GM12875 (cell line): Measurements from ENCODE around the gene CMTM2.

ENCODE experiments used
- H3K4me3 ChIP-seq: one replicate; pipeline ENCODE4 v1.5.1; 2011; ENCODE audit warnings: low read depth, low read length, control low read depth
- TF ChIP-seq, protein P1 (sequence below): IDR thresholded peaks from 2 replicates; pipeline ENCODE4 v1.5.1; 2011; ENCODE audit warnings: low read depth, mild to moderate bottlenecking, control low read depth, inconsistent platforms, low read length, moderate library complexity, borderline replicate concordance; ENCODE audit not compliant: insufficient read depth

CMTM2 gene

DNA sequence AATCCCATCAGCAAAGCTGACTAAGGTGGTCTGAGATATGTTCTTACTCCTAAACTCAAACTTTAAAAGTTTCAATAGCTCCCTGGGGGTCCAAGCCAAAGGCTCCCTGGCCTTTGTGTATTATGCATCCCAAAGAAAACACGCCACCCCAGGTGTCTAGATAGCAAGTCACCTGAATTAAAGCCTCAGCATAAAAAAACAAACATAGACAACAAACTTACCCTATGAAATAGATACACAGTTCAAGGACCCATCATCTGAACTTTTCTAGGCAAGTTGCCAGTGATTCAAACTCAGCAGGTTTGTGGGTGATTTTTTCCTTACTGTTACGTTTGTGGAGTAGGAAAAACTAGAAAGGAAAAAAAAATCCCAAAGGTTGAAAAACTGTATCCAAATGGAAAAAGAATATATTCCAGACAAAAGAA lies 37.8 kb downstream of the CMTM2 start:
- no peak overlapping the region for H3K4me3 ChIP-seq
- TF ChIP-seq, protein P1, sequence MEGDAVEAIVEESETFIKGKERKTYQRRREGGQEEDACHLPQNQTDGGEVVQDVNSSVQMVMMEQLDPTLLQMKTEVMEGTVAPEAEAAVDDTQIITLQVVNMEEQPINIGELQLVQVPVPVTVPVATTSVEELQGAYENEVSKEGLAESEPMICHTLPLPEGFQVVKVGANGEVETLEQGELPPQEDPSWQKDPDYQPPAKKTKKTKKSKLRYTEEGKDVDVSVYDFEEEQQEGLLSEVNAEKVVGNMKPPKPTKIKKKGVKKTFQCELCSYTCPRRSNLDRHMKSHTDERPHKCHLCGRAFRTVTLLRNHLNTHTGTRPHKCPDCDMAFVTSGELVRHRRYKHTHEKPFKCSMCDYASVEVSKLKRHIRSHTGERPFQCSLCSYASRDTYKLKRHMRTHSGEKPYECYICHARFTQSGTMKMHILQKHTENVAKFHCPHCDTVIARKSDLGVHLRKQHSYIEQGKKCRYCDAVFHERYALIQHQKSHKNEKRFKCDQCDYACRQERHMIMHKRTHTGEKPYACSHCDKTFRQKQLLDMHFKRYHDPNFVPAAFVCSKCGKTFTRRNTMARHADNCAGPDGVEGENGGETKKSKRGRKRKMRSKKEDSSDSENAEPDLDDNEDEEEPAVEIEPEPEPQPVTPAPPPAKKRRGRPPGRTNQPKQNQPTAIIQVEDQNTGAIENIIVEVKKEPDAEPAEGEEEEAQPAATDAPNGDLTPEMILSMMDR, result no peak

DNA sequence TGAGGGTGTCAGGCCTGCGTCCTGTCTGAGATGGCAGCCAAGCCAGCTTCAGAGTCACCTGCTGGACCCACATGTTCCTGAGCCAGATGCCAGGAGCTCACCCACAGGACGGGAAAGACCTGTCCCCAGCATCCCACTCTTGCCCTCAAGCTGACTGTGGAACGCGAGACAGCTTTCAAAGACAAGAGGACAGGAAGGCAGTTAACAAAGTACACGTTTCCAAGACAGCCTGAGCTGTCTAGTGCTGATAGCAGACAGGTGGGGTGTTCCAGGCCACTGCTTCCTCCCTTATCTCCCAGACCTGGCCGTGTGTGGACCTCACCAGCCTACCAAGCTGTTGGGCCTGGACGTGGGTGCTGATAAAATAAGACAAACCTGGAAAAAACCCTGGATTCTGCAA lies 38.5 kb downstream of the CMTM2 start:
- TF ChIP-seq, protein P1, result no peak
- H3K4me3 ChIP-seq, result no peak overlapping the region

DNA sequence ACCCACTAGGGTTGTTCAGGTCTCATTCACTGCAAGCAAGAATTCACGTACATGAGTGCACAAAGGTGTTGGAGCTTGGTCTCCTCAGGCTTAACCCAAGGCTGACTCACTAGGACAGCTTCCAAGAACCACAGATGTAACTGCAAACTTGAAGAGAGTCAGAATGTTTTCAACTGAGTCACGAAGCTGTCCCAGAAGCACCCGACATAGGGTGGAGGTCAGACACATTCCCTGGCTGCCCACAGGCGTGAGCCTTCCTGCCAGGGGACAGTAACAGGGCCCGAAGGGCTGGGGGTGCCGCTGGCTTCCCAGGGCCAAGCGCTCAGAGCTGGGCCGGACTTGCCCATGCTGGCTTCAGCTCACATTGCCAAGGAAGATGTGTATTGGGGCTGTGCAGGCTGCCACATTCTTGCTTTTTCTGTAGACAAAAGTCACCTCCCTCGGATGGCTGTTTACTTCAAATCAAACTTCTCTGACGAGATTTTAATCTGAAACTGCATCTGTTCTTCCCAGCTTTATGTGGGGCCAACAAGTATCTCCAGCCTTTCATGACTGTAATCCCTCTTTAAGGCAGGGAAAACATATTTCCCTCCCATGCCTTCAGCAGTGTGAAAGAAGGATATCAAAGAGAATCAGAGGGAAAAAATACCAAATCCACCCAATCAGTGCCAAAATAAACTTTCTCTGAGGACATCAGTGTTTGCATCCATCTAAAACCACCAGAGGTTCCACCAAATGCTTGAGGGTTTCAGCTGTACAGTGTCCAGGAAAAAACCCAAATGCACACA lies 39.5 kb downstream of the CMTM2 start:
- no peak overlapping the region for H3K4me3 ChIP-seq
- TF ChIP-seq, protein P1, result no peak

DNA sequence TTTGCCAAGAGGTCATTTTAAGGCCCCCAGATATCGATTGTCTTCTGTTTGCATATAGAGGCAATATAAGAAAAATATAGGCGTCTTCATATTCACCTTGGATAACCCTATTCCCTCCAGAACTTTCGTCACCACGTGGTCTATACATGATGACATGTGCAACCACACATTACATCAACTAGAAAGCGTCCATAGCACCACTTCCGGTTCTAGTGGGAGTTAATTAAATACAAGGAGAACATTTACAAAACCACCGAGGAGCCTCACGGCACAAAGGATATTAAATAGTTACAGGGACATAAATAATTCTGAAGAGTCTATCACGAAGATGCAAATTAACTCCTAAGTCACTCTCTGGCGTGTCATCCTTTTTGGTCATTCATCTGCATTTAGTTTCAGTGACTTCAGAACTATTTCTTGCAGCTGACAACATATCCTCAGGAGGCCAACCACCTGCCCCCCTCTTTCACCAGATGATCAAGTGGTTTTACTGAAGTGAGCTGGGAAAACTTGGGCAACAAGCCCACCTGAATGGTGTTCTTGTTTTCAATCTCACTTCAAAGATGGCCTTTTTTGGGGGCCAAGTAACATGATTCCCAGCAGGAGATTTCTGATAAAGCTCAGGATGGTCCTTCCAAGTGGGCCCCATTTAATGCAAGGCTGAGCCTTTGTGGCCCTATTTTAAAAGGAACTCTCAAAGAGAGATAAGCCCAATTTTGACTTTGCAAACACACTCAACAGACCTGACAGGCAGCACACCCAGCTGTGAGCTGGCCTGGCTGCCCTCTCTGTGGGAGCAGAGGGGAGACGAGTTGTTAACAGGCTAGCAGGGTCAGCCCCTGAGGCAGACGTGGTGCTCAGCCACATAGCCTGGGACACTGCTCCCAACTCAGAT lies 40.5 kb downstream of the CMTM2 start:
- no peak overlapping the region for H3K4me3 ChIP-seq
- TF ChIP-seq, protein P1, result no peak

DNA sequence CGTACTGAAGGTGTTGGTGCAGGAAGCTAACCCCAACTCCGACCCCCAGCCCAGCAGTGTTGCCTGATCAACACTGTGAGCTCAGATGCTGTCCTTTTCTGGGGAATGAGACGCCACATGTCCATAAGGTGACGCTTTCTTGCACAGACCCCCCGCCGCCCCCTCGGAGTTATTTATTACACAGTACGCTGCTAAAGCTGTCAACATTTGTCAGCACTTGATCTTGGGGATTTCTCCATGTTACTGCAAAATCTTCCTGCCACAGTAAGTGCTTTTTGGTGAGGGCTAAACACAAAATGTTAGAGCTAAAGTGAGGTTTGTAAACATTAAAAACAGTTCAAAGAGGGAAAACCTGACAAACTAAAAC lies 41.1 kb downstream of the CMTM2 start:
- TF ChIP-seq, protein P1, result no peak
- no peak overlapping the region for H3K4me3 ChIP-seq

DNA sequence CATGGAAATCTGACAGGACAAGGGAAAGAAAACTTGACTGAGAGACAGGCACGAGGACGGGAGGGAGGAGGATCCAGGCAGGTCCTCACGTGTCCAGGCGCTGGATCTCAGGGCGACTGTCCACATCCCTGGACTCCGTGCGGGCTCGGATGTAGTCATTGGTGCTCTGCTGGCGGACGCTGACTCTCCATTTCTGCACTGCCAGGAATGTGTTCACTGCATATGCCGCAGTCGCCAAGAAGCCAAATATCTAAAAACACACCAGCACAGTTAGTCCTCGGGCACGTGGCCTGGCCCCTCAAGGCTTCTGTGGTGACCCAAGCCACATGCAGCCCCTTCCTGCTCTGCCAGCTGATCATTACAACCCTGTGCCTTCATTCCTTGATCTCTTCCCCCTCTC lies 42.7 kb downstream of the CMTM2 start:
- TF ChIP-seq, protein P1, result no peak
- H3K4me3 ChIP-seq, result no peak overlapping the region

DNA sequence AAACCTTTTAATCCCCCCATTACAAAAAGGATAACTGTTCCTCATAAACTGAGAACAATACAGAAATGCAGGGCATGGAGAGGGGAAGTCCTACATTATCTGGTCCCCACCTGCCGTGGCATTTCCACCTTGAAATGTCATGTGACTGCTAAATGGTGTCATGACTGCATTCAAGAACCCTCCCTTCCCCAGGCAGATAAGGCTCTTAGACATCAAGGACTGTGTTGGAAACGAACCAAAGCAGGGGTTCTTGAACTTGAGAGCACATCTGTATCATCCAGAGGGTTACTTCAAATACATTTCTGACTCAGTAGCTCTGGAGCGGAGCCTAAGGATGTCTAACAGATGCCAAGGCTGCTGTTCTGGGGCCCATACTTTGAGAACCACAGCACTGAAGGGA lies 43.6 kb downstream of the CMTM2 start:
- TF ChIP-seq, protein P1, result no peak
- H3K4me3 ChIP-seq, result no peak overlapping the region
